H1 (cell line): ENCODE measurements around the gene SMIM17. TPM values are rescaled to one million over a fixed set of nuclear protein-coding genes. Genes with fewer than 3 reads are reported as not detected.

ENCODE experiments used
- CTCF ChIA-PET: fragments of 300-600 bp; sonication (Branson Sonifier 250); formaldehyde crosslinking; loops from one replicate; lab custom pipeline; 2021; ENCODE audit not compliant: partially characterized antibody; lab: Charles Lee
- POLR2A ChIA-PET: fragments of 300-600 bp; sonication (Branson Sonifier 250); formaldehyde crosslinking; loops from one replicate; lab custom pipeline; 2021; ENCODE audit warnings: inconsistent platforms; ENCODE audit not compliant: partially characterized antibody; lab: Charles Lee
- DNase-seq, 2 experiments: peaks; one replicate each; pipeline versions ENCODE4 v3.0.0 to v3.0.0-alpha.2; 2010 to 2022; ENCODE audit warnings: low spot score in 2 of 2, low read depth in 1 of 2, mixed read lengths in 1 of 2
- FAIRE-seq: peaks from 2 replicates; lab custom pipeline; 2011; peaks lifted over from hg19 to GRCh38; lab: Jason Lieb, UNC
- H2AFZ ChIP-seq: 2 replicates; pipeline ENCODE4 v1.8.1; 2012; ENCODE audit warnings: low read length, inconsistent platforms
- H2AK5ac ChIP-seq: 2 replicates; pipeline ENCODE4 v1.6.1; 2013; ENCODE audit warnings: low read depth, low read length
- H2BK120ac ChIP-seq: replicated peaks from 2 replicates; pipeline ENCODE3; 2013; ENCODE audit warnings: low read depth, low read length, inconsistent platforms
- H2BK12ac ChIP-seq: 2 replicates; pipeline ENCODE4 v1.6.1; 2013; ENCODE audit warnings: low read depth, low read length
- H2BK15ac ChIP-seq: 2 replicates; pipeline ENCODE4 v1.6.1; 2013; ENCODE audit warnings: low read length
- H2BK20ac ChIP-seq: 2 replicates; pipeline ENCODE4 v1.6.1; 2013; ENCODE audit warnings: low read length
- H2BK5ac ChIP-seq: 2 replicates; pipeline ENCODE4 v1.6.1; 2013; ENCODE audit warnings: low read depth, low read length
- H3K14ac ChIP-seq: 2 replicates; pipeline ENCODE4 v1.6.1; 2013; ENCODE audit warnings: inconsistent platforms; ENCODE audit not compliant: insufficient read length
- H3K18ac ChIP-seq: 2 replicates; pipeline ENCODE4 v1.6.1; 2013; ENCODE audit warnings: low read length; ENCODE audit errors: extremely low read depth
- H3K23ac ChIP-seq: 2 replicates; pipeline ENCODE4 v1.6.1; 2013; ENCODE audit warnings: inconsistent platforms; ENCODE audit not compliant: insufficient read length
- H3K23me2 ChIP-seq: 2 replicates; pipeline ENCODE4 v1.6.1; 2013; ENCODE audit warnings: low read depth, low read length
- H3K27ac ChIP-seq: 2 replicates; pipeline ENCODE4 v1.6.1; 2011; ENCODE audit warnings: low read depth, low read length, inconsistent platforms
- H3K27me3 ChIP-seq, 4 experiments: replicated peaks in 1 of 4; 1 replicate in 1 of 4; 2 replicates in 3 of 4; pipeline versions ENCODE4 v1.6.1 to v1.8.1; 2011 to 2013; ENCODE audit warnings: low read length in 3 of 4, mild to moderate bottlenecking in 3 of 4, inconsistent platforms in 2 of 4, mixed read lengths in 2 of 4, moderate library complexity in 1 of 4; ENCODE audit not compliant: control insufficient read depth in 3 of 4, insufficient read depth in 3 of 4; ENCODE audit errors: extremely low read depth in 1 of 4
- H3K36me3 ChIP-seq, 4 experiments: 2 replicates each; pipeline versions ENCODE4 v1.6.1 to v1.8.1; 2011 to 2013; ENCODE audit warnings: mild to moderate bottlenecking in 4 of 4, low read length in 3 of 4, moderate library complexity in 2 of 4, control low read depth in 1 of 4, inconsistent platforms in 1 of 4; ENCODE audit not compliant: insufficient read depth in 4 of 4, control insufficient read depth in 2 of 4
- H3K4ac ChIP-seq: replicated peaks from 2 replicates; pipeline ENCODE3; 2013; ENCODE audit warnings: low read length, low read depth, mixed read lengths, inconsistent platforms; ENCODE audit not compliant: insufficient read length
- H3K4me1 ChIP-seq, 4 experiments: replicated peaks in 1 of 4; 1 replicate in 1 of 4; 2 replicates in 3 of 4; pipeline versions ENCODE4 v1.6.1 to v1.8.1; 2011 to 2013; ENCODE audit warnings: low read length in 3 of 4, inconsistent platforms in 2 of 4, mixed read lengths in 1 of 4; ENCODE audit not compliant: insufficient read depth in 4 of 4, control insufficient read depth in 3 of 4
- H3K4me2 ChIP-seq, 2 experiments: 2 replicates each; pipeline versions ENCODE4 v1.6.1 to v1.8.1; 2011 to 2013; ENCODE audit warnings: low read depth in 2 of 2, low read length in 2 of 2, control low read depth in 1 of 2, inconsistent platforms in 1 of 2, mild to moderate bottlenecking in 1 of 2; ENCODE audit not compliant: insufficient read depth in 1 of 2
- H3K4me3 ChIP-seq, 4 experiments: fragments of 200-600, 300-600 bp in 1 of 4; sonication (generic), shearing (Covaris generic), sonication (Bioruptor Twin) in 1 of 4; 2 replicates each; pipeline versions ENCODE4 v1.5.1 to v1.8.1; 2011 to 2016; ENCODE audit warnings: low read length in 4 of 4, low read depth in 3 of 4, control low read depth in 2 of 4, inconsistent platforms in 2 of 4, mild to moderate bottlenecking in 2 of 4, mixed read lengths in 1 of 4, moderate library complexity in 1 of 4; ENCODE audit not compliant: insufficient read depth in 2 of 4; ENCODE audit errors: extremely low read depth in 1 of 4
- H3K56ac ChIP-seq: replicated peaks from 2 replicates; pipeline ENCODE3; 2013; ENCODE audit warnings: low read depth, mild to moderate bottlenecking, mixed read lengths, low read length, inconsistent platforms; ENCODE audit not compliant: insufficient read length
- H3K79me1 ChIP-seq: 2 replicates; pipeline ENCODE4 v1.6.1; 2013; ENCODE audit warnings: low read depth, low read length, control low read depth
- H3K79me2 ChIP-seq, 2 experiments: 2 replicates each; pipeline versions ENCODE4 v1.6.1 to v1.8.1; 2012 to 2013; ENCODE audit warnings: low read length in 2 of 2, mild to moderate bottlenecking in 2 of 2, inconsistent platforms in 1 of 2; ENCODE audit not compliant: insufficient read depth in 2 of 2, control insufficient read depth in 1 of 2
- H3K9ac ChIP-seq, 4 experiments: replicated peaks in 1 of 4; 1 replicate in 1 of 4; 2 replicates in 3 of 4; pipeline versions ENCODE4 v1.6.1 to v1.8.1; 2011 to 2013; ENCODE audit warnings: low read depth in 3 of 4, low read length in 3 of 4, control low read depth in 2 of 4, mild to moderate bottlenecking in 2 of 4, moderate library complexity in 2 of 4, inconsistent platforms in 1 of 4; ENCODE audit errors: extremely low read depth in 1 of 4
- H3K9me3 ChIP-seq, 2 experiments: 2 replicates each; pipeline versions ENCODE4 v1.6.1 to v1.8.1; 2012 to 2013; ENCODE audit warnings: mild to moderate bottlenecking in 2 of 2, moderate library complexity in 2 of 2, control low read depth in 1 of 2, inconsistent platforms in 1 of 2, low read depth in 1 of 2, low read length in 1 of 2, mixed read lengths in 1 of 2; ENCODE audit not compliant: insufficient read depth in 2 of 2
- H4K20me1 ChIP-seq, 2 experiments: replicated peaks in 1 of 2; 2 replicates each; pipeline versions ENCODE3 to v1.8.1; 2011 to 2013; ENCODE audit warnings: inconsistent platforms in 2 of 2, low read length in 2 of 2, mild to moderate bottlenecking in 1 of 2; ENCODE audit not compliant: insufficient read depth in 2 of 2, control insufficient read depth in 1 of 2
- H4K5ac ChIP-seq: 2 replicates; pipeline ENCODE4 v1.6.1; 2013; ENCODE audit warnings: low read length, low read depth, mixed read lengths, inconsistent platforms; ENCODE audit not compliant: insufficient read length
- H4K8ac ChIP-seq: 2 replicates; pipeline ENCODE4 v1.8.0; 2013; ENCODE audit warnings: mild to moderate bottlenecking, moderate library complexity, low read length, inconsistent platforms; ENCODE audit not compliant: insufficient read depth; ENCODE audit errors: extremely low read depth
- H4K91ac ChIP-seq: replicated peaks from 2 replicates; pipeline ENCODE3; 2013; ENCODE audit warnings: low read length, mixed read lengths, inconsistent platforms; ENCODE audit not compliant: insufficient read length
- JUND ChIP-seq: IDR thresholded peaks from 2 replicates; pipeline ENCODE4 v1.6.1; 2011; ENCODE audit warnings: mild to moderate bottlenecking, improper control_type of control experiment, low read length
- NRF1 ChIP-seq: IDR thresholded peaks from 2 replicates; pipeline ENCODE4 v1.6.1; 2011; ENCODE audit warnings: mild to moderate bottlenecking, low read depth, low read length, improper control_type of control experiment
- SP1 ChIP-seq: IDR thresholded peaks from 2 replicates; pipeline ENCODE4 v1.6.1; 2011; ENCODE audit warnings: low read depth, low read length
- TBP ChIP-seq: IDR thresholded peaks from 2 replicates; pipeline ENCODE4 v1.6.1; 2011; ENCODE audit warnings: low read depth, low read length, improper control_type of control experiment
- TEAD4 ChIP-seq: IDR thresholded peaks from 2 replicates; pipeline ENCODE4 v1.6.1; 2012; ENCODE audit warnings: low read depth, low read length, inconsistent platforms, mixed read lengths
- whole genome bisulfite sequencing, 2 experiments: shearing (Covaris generic) in 1 of 2; methylation state at CpG; one replicate each; pipeline versions ENCODE4 v1.1.6 to v1.1.7; 2013 to 2015; ENCODE audit warnings: low lambda C conversion rate in 2 of 2, mixed read lengths in 2 of 2, inconsistent platforms in 1 of 2, low coverage in 1 of 2, missing lambda C conversion rate in 1 of 2; ENCODE audit not compliant: insufficient replicate concordance in 2 of 2, insufficient coverage in 1 of 2, insufficient read length in 1 of 2; ENCODE audit errors: extremely low coverage in 1 of 2, missing lambda C conversion rate in 1 of 2; 5-methylcytosine and 5-hydroxymethylcytosine counted together
- polyA plus RNA-seq, 7 experiments: library from polyadenylated mRNA; depleted of rRNA in 3 of 7; stranded (reverse) in 5 of 7; unstranded in 2 of 7; fragments of >200 nt in 5 of 7; fragments of 200-250 nt in 2 of 7; gene quantifications; 1 replicate in 5 of 7; 2 replicates in 1 of 7; 4 replicates in 1 of 7; pipeline versions ENCODE4 v1.2.1 to v1.2.3, GENCODE V29; 2011 to 2013; ENCODE audit warnings: missing spikeins in 2 of 7, mixed read lengths in 2 of 7
- total RNA-seq: library from RNA; stranded (reverse); fragmentation: NEBNext Ultra II Directional; extraction: Animal tissue kit (Norgen Biotek cat#: 25700); gene quantifications from 2 replicates; pipeline ENCODE4 v1.2.1, GENCODE V29; 2021

The SMIM17 gene
- total and polyA plus RNA-seq, 2 of the 8 experiments (the other 6 are each of a cell fraction or from before 2014, with no cell fraction given): 0.06 TPM; not detected in 1

DNA sequence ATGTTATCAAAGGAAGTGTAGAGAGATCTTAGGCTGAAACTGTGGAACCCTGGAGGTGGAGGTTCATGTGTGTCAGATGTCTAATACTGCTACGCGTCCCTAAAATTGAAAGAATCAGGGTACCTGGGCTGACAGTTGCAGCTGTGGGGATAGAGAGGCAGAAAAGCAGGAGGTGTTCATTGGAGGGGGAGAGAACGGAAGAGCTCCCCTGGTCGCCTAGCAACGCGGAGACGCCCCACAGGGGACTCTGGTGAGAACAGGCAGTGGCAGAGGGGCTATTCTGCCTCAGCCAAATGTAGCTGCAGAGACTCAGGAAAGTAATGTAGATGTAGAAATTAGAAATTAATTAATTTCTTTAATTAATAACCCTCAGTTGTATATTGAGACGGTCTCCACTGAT is 38.7 kb downstream of the SMIM17 start:
- no peak overlapping the region for H3K14ac ChIP-seq
- H3K23ac ChIP-seq: no peak overlapping the region
- no peak overlapping the region for H3K27ac ChIP-seq
- no peak for DNase-seq
- H2AK5ac ChIP-seq: no peak overlapping the region
- H2BK120ac ChIP-seq: no peak overlapping the region
- no peaks in the 10 kb centered on the region for H3K79me1 ChIP-seq
- H4K8ac ChIP-seq: no peak overlapping the region
- H3K4me2 ChIP-seq: no peak overlapping the region
- H2BK20ac ChIP-seq: no peak overlapping the region
- no peak overlapping the region for H2AFZ ChIP-seq
- no peaks in the 10 kb centered on the region for H3K36me3 ChIP-seq
- WGBS, 2 experiments: 87% methylated on average over 8 of the region's 8 CpGs; no CpG with 5 or more reads in 1 of the 2 experiments
- H2BK12ac ChIP-seq: no peak overlapping the region
- no peak overlapping the region for H4K91ac ChIP-seq
- H3K79me2 ChIP-seq: no peaks in the 10 kb centered on the region
- no peak overlapping the region for H3K9ac ChIP-seq
- no peak overlapping the region for H3K56ac ChIP-seq
- H4K5ac ChIP-seq: no peak overlapping the region
- H2BK15ac ChIP-seq: no peak overlapping the region
- H3K4ac ChIP-seq: no peak overlapping the region
- no peak overlapping the region for H3K18ac ChIP-seq
- no peaks in the 10 kb centered on the region for H4K20me1 ChIP-seq
- POLR2A ChIA-PET: no interaction called here
- no peaks in the 10 kb centered on the region for H3K27me3 ChIP-seq
- CTCF ChIA-PET: no interaction called here
- H3K23me2 ChIP-seq: no peaks in the 10 kb centered on the region
- no peaks in the 10 kb centered on the region for H3K4me1 ChIP-seq
- no peak overlapping the region for H2BK5ac ChIP-seq
- no peak for FAIRE-seq
- TF ChIP-seq SP1 (no peak), NRF1 (no peak), TEAD4 (no peak), TBP (no peak), JUND (no peak)
- H3K9me3 ChIP-seq: peaks cover 32 to 85% of the 10 kb centered on the region in 2 experiments; a peak in 3 of 4 replicates
- H3K4me3 ChIP-seq: no peak overlapping the region
